ENCODE results near the gene LSR. TPM values are rescaled to one million over a fixed set of nuclear protein-coding genes. Genes with fewer than 3 reads are reported as not detected.

LSR gene
- total RNA-seq, 1 experiment from 2014 or later = 211 TPM

GRCh38 chr19:35219008-35219407, 29.8 kb upstream of the LSR start:
- Histone ChIP-seq H3K4me2 (ENCODE audit: low read length) (no peak overlapping the region), H3K9ac (ENCODE audit: low read length) (no peak overlapping the region), H3K27ac (ENCODE audit: low read depth, low read length) (no peak overlapping the region), H3K4me1 (ENCODE audit: control insufficient read depth in 1 of 2, insufficient read depth in 2 of 2, low read length in 2 of 2) (peaks cover 8 to 22% of the 10 kb centered on the region in 2 experiments), H3K27me3 (ENCODE audit: insufficient read depth, low read length) (no peaks in the 10 kb centered on the region), H4K20me1 (ENCODE audit: insufficient read depth) (no peaks in the 10 kb centered on the region), H3K9me3 (ENCODE audit: control insufficient read depth in 1 of 2, insufficient read depth in 1 of 2, low read depth in 1 of 2, low read length in 2 of 2) (peaks cover 4 to 11% of the 10 kb centered on the region in 2 experiments; a peak in 2 of 4 replicates), H2AFZ (ENCODE audit: low read depth, low read length, poor library complexity, severe bottlenecking) (no peak overlapping the region), H3K36me3 (ENCODE audit: control insufficient read depth in 1 of 2, insufficient read depth in 2 of 2, low read length in 2 of 2) (no peaks in the 10 kb centered on the region), H3K9me2 (ENCODE audit: insufficient read depth) (no peaks in the 10 kb centered on the region), H3K79me2 (ENCODE audit: insufficient read depth, low read length) (no peaks in the 10 kb centered on the region), H3K4me3 (replicated peaks in 1 of 2; ENCODE audit: low read depth in 1 of 2, low read length in 2 of 2) (no peak overlapping the region)
- ChIA-PET RAD21 (ENCODE audit: low non-redundant PET in 1 of 2, low total read pairs in 2 of 2, uncharacterized antibody in 2 of 2, unreplicated experiment in 2 of 2) (no interaction called here), CTCF (no interaction called here), POLR2A (no interaction called here)
- TF ChIP-seq REST (IDR thresholded peaks at IDR 0.05; ENCODE audit: low read depth) = no peak
- no peak for TF ChIP-seq POLR2AphosphoS5 (IDR thresholded peaks at IDR 0.05; ENCODE audit: low read depth, low read length)
- TF ChIP-seq EZH2 (IDR thresholded peaks at IDR 0.05) = no peak
- TF ChIP-seq EGR1 (IDR thresholded peaks at IDR 0.05; ENCODE audit: low read depth) = no peak
- no peak for TF ChIP-seq POLR2A (IDR thresholded peaks at IDR 0.05; ENCODE audit: borderline replicate concordance, extremely low read depth, insufficient read depth, insufficient read length)
- no peak for TF ChIP-seq ZFX (IDR thresholded peaks at IDR 0.05)
- no peak for TF ChIP-seq ZNF274 (IDR thresholded peaks at IDR 0.05; ENCODE audit: low read depth, low read length)
- no peak for TF ChIP-seq JUND (IDR thresholded peaks at IDR 0.05)
- TF ChIP-seq MAX (IDR thresholded peaks at IDR 0.05) = no peak
- no peak for TF ChIP-seq SP1 (IDR thresholded peaks at IDR 0.05; ENCODE audit: low read depth)
- TF ChIP-seq ZBTB33 (IDR thresholded peaks at IDR 0.05; ENCODE audit: extremely low read depth, insufficient replicate concordance, low read length) = no peak
- no peak for ATAC-seq
- no peak for DNase-seq (ENCODE audit: low read depth, low spot score)
- BruUV-seq (replicated peaks) = no TSS peak
- intact Hi-C loops (cut with micrococcal nuclease) = no loop called here
